K562 (cell line): ENCODE measurements around the gene KRTAP10-4. TPM values are rescaled to one million over a fixed set of nuclear protein-coding genes. Genes with fewer than 3 reads are reported as not detected.

ENCODE experiments used
- ATAC-seq: fragments of 200-7000 bp; cut with Tn5 transposase; 3 replicates; pipeline ENCODE4 v1.9.1; 2020; ENCODE audit warnings: moderate library complexity
- BruUV-seq: library from RNA; stranded (reverse); fragments of 400-500 nt; replicated peaks from 2 replicates; lab custom pipeline; 2021; lab: Mats Ljungman, UMichigan
- CTCF ChIA-PET: fragments of 300-600 bp; formaldehyde crosslinking; extraction: SDS; loops from one replicate; lab custom pipeline; 2021; ENCODE audit warnings: low intra/inter-chr PET ratio; lab: Yijun Ruan, JAX
- POLR2A ChIA-PET: fragments of 300-600, 350-650 bp; sonication (Branson Sonifier 250); formaldehyde crosslinking; extraction: SDS; loops from one replicate; lab custom pipeline; 2021; ENCODE audit warnings: antibody characterized with exemption, inconsistent platforms; lab: Yijun Ruan, JAX
- DNase-seq, 4 experiments: peaks; one replicate each; pipeline versions ENCODE4 v3.0.0 to v3.0.0-alpha.2; 2011 to 2018; ENCODE audit warnings: low spot score in 3 of 4, mixed read lengths in 3 of 4; ENCODE audit errors: extremely low read depth in 1 of 4
- FAIRE-seq: peaks from 2 replicates; lab custom pipeline; 2011; peaks lifted over from hg19 to GRCh38; lab: Jason Lieb, UNC
- H2AFZ ChIP-seq: 2 replicates; pipeline ENCODE4 v1.6.0; 2011; ENCODE audit warnings: low read depth, low read length, control low read depth, inconsistent platforms
- H3K27ac ChIP-seq: fragments of 200-600 bp; 3 replicates; pipeline ENCODE4 v1.8.0; 2011; ENCODE audit warnings: low read depth, mild to moderate bottlenecking, control low read depth, inconsistent platforms, low read length, moderate library complexity, mixed read lengths; ENCODE audit errors: extremely low read depth
- H3K27me3 ChIP-seq, 2 experiments: fragments of 300-600 bp in 1 of 2; 2 replicates in 1 of 2; 3 replicates in 1 of 2; pipeline versions ENCODE4 v1.6.0 to v1.8.0; 2011; ENCODE audit warnings: inconsistent platforms in 2 of 2, low read length in 2 of 2, mild to moderate bottlenecking in 1 of 2, mixed read lengths in 1 of 2, moderate library complexity in 1 of 2; ENCODE audit not compliant: control insufficient read depth in 2 of 2, insufficient read depth in 2 of 2
- H3K36me3 ChIP-seq: fragments of 300-600 bp; 3 replicates; pipeline ENCODE4 v1.8.0; 2011; ENCODE audit warnings: mild to moderate bottlenecking, low read length, inconsistent platforms; ENCODE audit not compliant: control insufficient read depth, insufficient read depth
- H3K4me1 ChIP-seq, 2 experiments: fragments of 200-600 bp in 1 of 2; replicated peaks in 1 of 2; 2 replicates in 1 of 2; 3 replicates in 1 of 2; pipeline versions ENCODE4 v1.5.1 to v1.8.0; 2011; ENCODE audit warnings: inconsistent platforms in 2 of 2, low read length in 2 of 2, mild to moderate bottlenecking in 1 of 2, mixed read lengths in 1 of 2, moderate library complexity in 1 of 2; ENCODE audit not compliant: control insufficient read depth in 2 of 2, insufficient read depth in 2 of 2
- H3K4me2 ChIP-seq: 2 replicates; pipeline ENCODE4 v1.6.1; 2011; ENCODE audit warnings: low read length, control low read depth, inconsistent platforms, mixed read lengths; ENCODE audit not compliant: insufficient read depth
- H3K4me3 ChIP-seq: fragments of 200-600 bp; sonication (generic), shearing (Covaris generic); 2 replicates; pipeline ENCODE4 v1.5.1; 2016; ENCODE audit warnings: control low read depth, inconsistent platforms
- H3K79me2 ChIP-seq: fragments of 200-600 bp; 3 replicates; pipeline ENCODE4 v1.8.0; 2011; ENCODE audit warnings: low read length, inconsistent platforms; ENCODE audit not compliant: control insufficient read depth, insufficient read depth
- H3K9ac ChIP-seq, 2 experiments: 2 replicates each; pipeline versions ENCODE4 v1.6.0 to v1.6.1; 2011; ENCODE audit warnings: low read depth in 2 of 2, low read length in 2 of 2, control low read depth in 1 of 2, inconsistent platforms in 1 of 2, mild to moderate bottlenecking in 1 of 2, mixed read lengths in 1 of 2; ENCODE audit not compliant: insufficient read depth in 1 of 2
- H3K9me1 ChIP-seq: one replicate; pipeline ENCODE4 v1.6.0; 2011; ENCODE audit warnings: inconsistent platforms, mild to moderate bottlenecking, low read length, moderate library complexity; ENCODE audit not compliant: control insufficient read depth, insufficient read depth
- H3K9me3 ChIP-seq: replicated peaks from 2 replicates; pipeline ENCODE4 v1.5.1; 2011; ENCODE audit warnings: low read depth, low read length, inconsistent platforms; ENCODE audit not compliant: control insufficient read depth, insufficient read depth
- H4K20me1 ChIP-seq: replicated peaks from 2 replicates; pipeline ENCODE4 v1.6.1; 2011; ENCODE audit warnings: low read length, inconsistent platforms, mixed read lengths; ENCODE audit not compliant: control insufficient read depth, insufficient read depth
- CC2D1A ChIP-seq: fragments of 450-650 bp; IDR thresholded peaks from 2 replicates; pipeline ENCODE4 v1.6.1; 2017; ENCODE audit warnings: mild to moderate bottlenecking
- CCAR2 ChIP-seq: fragments of 200-400 bp; formaldehyde crosslinking; IDR thresholded peaks from 2 replicates; pipeline ENCODE4 v1.6.1; 2017; ENCODE audit warnings: mild to moderate bottlenecking, low read depth, low read length
- CHD1 ChIP-seq: fragments of 200-600 bp; sonication (generic); IDR thresholded peaks from one replicate; pipeline ENCODE4 v1.6.1; 2012; ENCODE audit warnings: mild to moderate bottlenecking, moderate library complexity, low read length, inconsistent platforms
- DIDO1 ChIP-seq: fragments of 450-650 bp; IDR thresholded peaks from 2 replicates; pipeline ENCODE4 v1.6.1; 2016; ENCODE audit warnings: low read depth, missing biosample characterization, missing genetic modification characterization
- HDAC2 ChIP-seq: fragments of 450-650 bp; IDR thresholded peaks from 2 replicates; pipeline ENCODE4 v1.6.1; 2016; ENCODE audit warnings: mild to moderate bottlenecking
- KLF16 ChIP-seq: IDR thresholded peaks from 2 replicates; pipeline ENCODE4 v1.6.1; 2016; ENCODE audit warnings: antibody characterized with exemption
- PHF21A ChIP-seq: fragments of 450-650 bp; IDR thresholded peaks from 2 replicates; pipeline ENCODE4 v1.6.1; 2017; ENCODE audit warnings: low read depth, borderline replicate concordance
- RFX7 ChIP-seq: fragments of 250-450 bp; sonication (Bioruptor Pico); IDR thresholded peaks from 2 replicates; pipeline ENCODE4 v1.5.1; 2021; ENCODE audit warnings: mild to moderate bottlenecking
- SMAD2 ChIP-seq: fragments of 150-350 bp; IDR thresholded peaks from 2 replicates; pipeline ENCODE4 v1.6.1; 2014; ENCODE audit warnings: low read depth, mild to moderate bottlenecking, low read length
- SMAD4 ChIP-seq: fragments of 250-450 bp; sonication (Bioruptor Pico); conservative IDR thresholded peaks from 2 replicates; pipeline ENCODE4 v1.8.0; 2021; ENCODE audit warnings: inconsistent platforms, mild to moderate bottlenecking, moderate library complexity
- TCF3 ChIP-seq: sonication (generic); formaldehyde crosslinking; IDR thresholded peaks from 2 replicates; pipeline ENCODE4 v1.4.0; 2020; ENCODE audit warnings: mild to moderate bottlenecking, missing genetic modification reagents
- TRIM24 ChIP-seq, 2 experiments: fragments of 450-650 bp; IDR thresholded peaks; 2 replicates each; pipeline ENCODE4 v1.6.1; 2016
- YY1 ChIP-seq, 3 experiments: IDR thresholded peaks; 2 replicates each; pipeline ENCODE4 v1.6.1; 2011; ENCODE audit warnings: low read length in 2 of 3, mild to moderate bottlenecking in 2 of 3, moderate library complexity in 2 of 3, borderline replicate concordance in 1 of 3, control low read depth in 1 of 3, low read depth in 1 of 3; ENCODE audit not compliant: insufficient read depth in 3 of 3, insufficient replicate concordance in 2 of 3, control insufficient read depth in 1 of 3, insufficient read length in 1 of 3; ENCODE audit errors: extremely low read depth in 1 of 3
- ZBTB17 ChIP-seq: fragments of 450-650 bp; formaldehyde crosslinking; IDR thresholded peaks from 2 replicates; pipeline ENCODE4 v1.4.0; 2020; ENCODE audit warnings: mild to moderate bottlenecking
- ZNF347 ChIP-seq: fragments of 450-650 bp; formaldehyde crosslinking; IDR thresholded peaks from 2 replicates; pipeline ENCODE4 v1.4.0; 2020; ENCODE audit warnings: low read depth, mild to moderate bottlenecking, moderate library complexity
- ZNF584 ChIP-seq: fragments of 200-800 bp; sonication (Bioruptor generic); IDR thresholded peaks from 2 replicates; pipeline ENCODE4 v1.6.1; 2016; ENCODE audit warnings: low read depth, mild to moderate bottlenecking, missing genetic modification characterization, missing compliant biosample characterization
- WGBS: fragments of 100-300 bp; shearing (Covaris generic); methylation state at CpG from one replicate; pipeline ENCODE4 v1.1.6; 2016; ENCODE audit warnings: low coverage, mixed read lengths; ENCODE audit not compliant: insufficient coverage; ENCODE audit errors: missing lambda C conversion rate; 5-methylcytosine and 5-hydroxymethylcytosine counted together
- in situ Hi-C: fragments of 300-500 bp; cut with MboI; formaldehyde crosslinking; loops from 4 replicates; pipeline ENCODE4 v1.15.0; 2018; ENCODE audit warnings: inconsistent platforms, mixed read lengths
- intact Hi-C: fragments of 100-400 bp; cut with micrococcal nuclease; formaldehyde crosslinking; loops from 2 replicates; pipeline ENCODE4 v1.14.2; 2022
- polyA plus RNA-seq, 8 experiments: library from polyadenylated mRNA; depleted of rRNA in 4 of 8; stranded (reverse) in 5 of 8; unstranded in 3 of 8; fragments of >200 nt; fragmentation: Nextera tagmentation in 2 of 8; fragmentation: Illumina TruSeq in 1 of 8; extraction: Ambion mirVana in 2 of 8; extraction: Trizol in 1 of 8; gene quantifications; 2 replicates each; pipeline versions ENCODE4 v1.2.1 to v1.2.3, GENCODE V29; 2011 to 2014; ENCODE audit warnings: inconsistent platforms in 1 of 8, missing spikeins in 1 of 8
- total RNA-seq, 7 experiments: library from RNA; depleted of rRNA in 6 of 7; stranded (reverse); fragments of >200 nt in 6 of 7; fragmentation: Illumina TruSeq in 2 of 7; extraction: Trizol in 2 of 7; gene quantifications; 2 replicates each; pipeline versions ENCODE4 v1.2.1 to v1.2.3, GENCODE V29; 2011 to 2021; ENCODE audit warnings: low replicate concordance in 1 of 7
- TF ChIP-seq, protein P1 (sequence below): fragments of 250-450 bp; sonication (Bioruptor Pico); IDR thresholded peaks from 2 replicates; pipeline ENCODE4 v1.8.0; 2022; ENCODE audit warnings: inconsistent platforms
- TF ChIP-seq, protein P2 (sequence below): fragments of 450-650 bp; formaldehyde crosslinking; conservative IDR thresholded peaks from 2 replicates; pipeline ENCODE4 v1.4.0; 2022; ENCODE audit warnings: mild to moderate bottlenecking, missing genetic modification characterization
- TF ChIP-seq, protein P3 (sequence below): fragments of 250-450 bp; sonication (Bioruptor Pico); IDR thresholded peaks from 2 replicates; pipeline ENCODE4 v1.5.1; 2021; ENCODE audit warnings: mild to moderate bottlenecking

KRTAP10-4 gene
- total and polyA plus RNA-seq, 9 of the 15 experiments (the other 6 are each of a cell fraction or from before 2014, with no cell fraction given): not detected

DNA sequence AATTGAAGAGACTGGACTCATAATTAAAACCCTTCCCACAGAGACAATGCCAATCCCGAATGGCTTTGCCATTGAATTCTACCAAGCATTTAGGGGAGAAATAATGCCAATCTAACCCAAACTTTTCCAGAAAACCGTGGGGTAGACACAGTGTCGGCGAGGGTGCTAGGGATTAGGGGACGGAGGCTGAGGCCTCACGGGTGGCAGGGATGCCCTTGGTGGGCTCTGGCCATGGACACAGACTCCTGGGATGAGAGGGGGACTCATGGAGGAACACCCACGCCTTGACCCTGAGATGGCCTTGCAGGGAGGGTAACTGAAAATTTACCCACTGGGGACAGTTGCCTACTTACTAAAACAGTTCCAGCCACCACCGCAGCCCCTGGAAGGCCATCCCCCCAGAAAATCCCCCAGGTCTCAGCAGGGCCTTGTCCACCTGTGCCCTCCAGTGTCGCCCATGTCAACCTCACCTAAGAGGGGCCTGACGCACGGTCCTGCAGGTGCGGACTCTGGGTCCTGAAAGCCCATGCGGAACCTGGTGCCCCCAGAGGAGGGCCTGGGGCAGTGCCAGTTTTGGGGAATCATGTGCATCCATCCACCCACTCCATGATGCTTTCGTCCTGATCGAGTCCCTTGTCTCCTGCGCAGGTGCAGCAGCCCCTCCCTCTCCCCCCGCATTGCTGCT is 5.0 kb downstream of the KRTAP10-4 start:
- no peak for DNase-seq
- FAIRE-seq: no peak
- CTCF ChIA-PET: no interaction called here
- Histone ChIP-seq H3K4me2 (no peak overlapping the region), H2AFZ (no peak overlapping the region), H3K9me1 (no peaks in the 10 kb centered on the region), H3K9ac (no peak overlapping the region), H3K9me3 (peaks cover 3% of the 10 kb centered on the region), H3K36me3 (no peaks in the 10 kb centered on the region), H3K79me2 (no peaks in the 10 kb centered on the region), H3K4me1 (peaks cover 0 to 4% of the 10 kb centered on the region in 2 experiments; a peak in 2 of 5 replicates), H4K20me1 (no peaks in the 10 kb centered on the region), H3K27me3 (peaks cover 0 to 30% of the 10 kb centered on the region in 2 experiments; a peak in 3 of 5 replicates), H3K27ac (no peak overlapping the region), H3K4me3 (no peak overlapping the region)
- BruUV-seq: no TSS peak
- no peak for TF ChIP-seq TRIM24 (IDR thresholded peaks at IDR 0.05)
- no peak for TF ChIP-seq ZBTB17
- TF ChIP-seq YY1 (IDR thresholded peaks at IDR 0.05; ENCODE audit: borderline replicate concordance in 1 of 3, control insufficient read depth in 1 of 3, extremely low read depth in 1 of 3, insufficient read depth in 3 of 3, insufficient read length in 1 of 3, insufficient replicate concordance in 2 of 3, low read depth in 1 of 3, low read length in 2 of 3): no peak
- no peak for TF ChIP-seq CCAR2
- TF ChIP-seq RFX7 (CRISPR knock-in tag): no peak
- TF ChIP-seq SMAD2: no peak
- TF ChIP-seq PHF21A: no peak
- TF ChIP-seq, protein P1, sequence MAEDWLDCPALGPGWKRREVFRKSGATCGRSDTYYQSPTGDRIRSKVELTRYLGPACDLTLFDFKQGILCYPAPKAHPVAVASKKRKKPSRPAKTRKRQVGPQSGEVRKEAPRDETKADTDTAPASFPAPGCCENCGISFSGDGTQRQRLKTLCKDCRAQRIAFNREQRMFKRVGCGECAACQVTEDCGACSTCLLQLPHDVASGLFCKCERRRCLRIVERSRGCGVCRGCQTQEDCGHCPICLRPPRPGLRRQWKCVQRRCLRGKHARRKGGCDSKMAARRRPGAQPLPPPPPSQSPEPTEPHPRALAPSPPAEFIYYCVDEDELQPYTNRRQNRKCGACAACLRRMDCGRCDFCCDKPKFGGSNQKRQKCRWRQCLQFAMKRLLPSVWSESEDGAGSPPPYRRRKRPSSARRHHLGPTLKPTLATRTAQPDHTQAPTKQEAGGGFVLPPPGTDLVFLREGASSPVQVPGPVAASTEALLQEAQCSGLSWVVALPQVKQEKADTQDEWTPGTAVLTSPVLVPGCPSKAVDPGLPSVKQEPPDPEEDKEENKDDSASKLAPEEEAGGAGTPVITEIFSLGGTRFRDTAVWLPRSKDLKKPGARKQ (CRISPR knock-in tag): no peak
- no peak for TF ChIP-seq CC2D1A
- no peak for TF ChIP-seq DIDO1 (tag)
- TF ChIP-seq, protein P2, sequence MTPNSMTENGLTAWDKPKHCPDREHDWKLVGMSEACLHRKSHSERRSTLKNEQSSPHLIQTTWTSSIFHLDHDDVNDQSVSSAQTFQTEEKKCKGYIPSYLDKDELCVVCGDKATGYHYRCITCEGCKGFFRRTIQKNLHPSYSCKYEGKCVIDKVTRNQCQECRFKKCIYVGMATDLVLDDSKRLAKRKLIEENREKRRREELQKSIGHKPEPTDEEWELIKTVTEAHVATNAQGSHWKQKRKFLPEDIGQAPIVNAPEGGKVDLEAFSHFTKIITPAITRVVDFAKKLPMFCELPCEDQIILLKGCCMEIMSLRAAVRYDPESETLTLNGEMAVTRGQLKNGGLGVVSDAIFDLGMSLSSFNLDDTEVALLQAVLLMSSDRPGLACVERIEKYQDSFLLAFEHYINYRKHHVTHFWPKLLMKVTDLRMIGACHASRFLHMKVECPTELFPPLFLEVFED: no peak
- TF ChIP-seq KLF16: no peak
- no peak for TF ChIP-seq ZNF347 (CRISPR knock-in tag)
- TF ChIP-seq SMAD4 (CRISPR knock-in tag): no peak
- no peak for TF ChIP-seq HDAC2
- TF ChIP-seq, protein P3, sequence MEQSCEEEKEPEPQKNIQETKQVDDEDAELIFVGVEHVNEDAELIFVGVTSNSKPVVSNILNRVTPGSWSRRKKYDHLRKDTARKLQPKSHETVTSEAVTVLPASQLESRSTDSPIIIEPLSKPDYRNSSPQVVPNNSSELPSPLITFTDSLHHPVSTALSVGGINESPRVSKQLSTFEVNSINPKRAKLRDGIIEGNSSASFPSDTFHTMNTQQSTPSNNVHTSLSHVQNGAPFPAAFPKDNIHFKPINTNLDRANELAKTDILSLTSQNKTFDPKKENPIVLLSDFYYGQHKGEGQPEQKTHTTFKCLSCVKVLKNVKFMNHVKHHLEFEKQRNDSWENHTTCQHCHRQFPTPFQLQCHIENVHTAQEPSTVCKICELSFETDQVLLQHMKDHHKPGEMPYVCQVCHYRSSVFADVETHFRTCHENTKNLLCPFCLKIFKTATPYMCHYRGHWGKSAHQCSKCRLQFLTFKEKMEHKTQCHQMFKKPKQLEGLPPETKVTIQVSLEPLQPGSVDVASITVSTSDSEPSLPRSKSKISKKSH (CRISPR knock-in tag): no peak
- no peak for TF ChIP-seq CHD1
- TF ChIP-seq TCF3: no peak
- no peak for TF ChIP-seq ZNF584 (CRISPR knock-in tag)
- intact Hi-C loops: no loop called here
- in situ Hi-C loops: no loop called here
- ATAC-seq: no peak
- 5% methylated on average over 15 of the region's 17 CpGs for WGBS
- POLR2A ChIA-PET: no interaction called here
